Measurements from ENCODE around the gene MAST4.

MAST4 gene

GRCh38 chr5:66812291-66812690 is 216.1 kb downstream of the MAST4 start:
- Histone ChIP-seq H4K8ac (ENCODE audit: low read length) (no peak overlapping the region), H2AFZ (ENCODE audit: low read depth, low read length) (no peak overlapping the region), H3K27me3 (ENCODE audit: control insufficient read depth in 1 of 2, insufficient read depth in 1 of 2, low read length in 2 of 2) (no peaks in the 10 kb centered on the region), H3K23ac (ENCODE audit: low read length in 2 of 2) (peak overlapping the region in 1 of 2 experiments; percentile 81), H3K9me3 (ENCODE audit: control insufficient read depth, low read length) (no peaks in the 10 kb centered on the region), H3K79me1 (replicated peaks; ENCODE audit: low read length, poor library complexity, severe bottlenecking) (no peaks in the 10 kb centered on the region), H2BK15ac (ENCODE audit: low read depth, poor library complexity, severe bottlenecking) (no peak overlapping the region), H3K36me3 (ENCODE audit: control insufficient read depth in 1 of 2, insufficient read depth in 2 of 2, low read depth in 1 of 2, low read length in 2 of 2) (no peaks in the 10 kb centered on the region), H3K4ac (ENCODE audit: low read depth in 1 of 2, low read length in 2 of 2) (no peak overlapping the region), H2BK12ac (ENCODE audit: low read length in 2 of 2) (no peak overlapping the region), H3K4me1 (ENCODE audit: control insufficient read depth, insufficient read depth, low read depth, low read length) (peaks cover 6% of the 10 kb centered on the region), H4K91ac (ENCODE audit: low read length) (no peak overlapping the region), H3K18ac (ENCODE audit: low read depth in 1 of 2, low read length in 2 of 2) (no peak overlapping the region), H3K4me2 (ENCODE audit: low read length, poor library complexity, severe bottlenecking) (no peak overlapping the region), H3K14ac (ENCODE audit: low read length in 2 of 2) (no peak overlapping the region), H3K4me3 (ENCODE audit: insufficient read depth in 1 of 2, low read depth in 1 of 2, low read length in 2 of 2) (no peak overlapping the region), H3K27ac (ENCODE audit: low read length, poor library complexity, severe bottlenecking) (no peak overlapping the region), H2AK5ac (ENCODE audit: low read length, severe bottlenecking) (no peak overlapping the region), H3K9ac (ENCODE audit: low read length) (no peak overlapping the region), H2BK5ac (ENCODE audit: low read depth, low read length, poor library complexity, severe bottlenecking) (no peak overlapping the region), H2BK120ac (ENCODE audit: low read depth, low read length) (no peak overlapping the region)
- DNase-seq, result no peak
- WGBS, result 95% methylated on average over 8 of the region's 8 CpGs

- no peak for DNase-seq
- no peak overlapping the region for H4K8ac ChIP-seq (ENCODE audit: low read length)
These were observed 217.1 kb downstream of the MAST4 start for GRCh38 chr5:66813306-66813705.

GRCh38 chr5:66814146-66814991 is 218.2 kb downstream of the MAST4 start:
- H3K79me1 ChIP-seq (replicated peaks; ENCODE audit: low read length, poor library complexity, severe bottlenecking), result no peaks in the 10 kb centered on the region
- H3K27me3 ChIP-seq (ENCODE audit: control insufficient read depth in 1 of 2, insufficient read depth in 1 of 2, low read length in 2 of 2), result no peaks in the 10 kb centered on the region
- WGBS, result 40% methylated on average over 4 of the region's 6 CpGs
- peaks cover 3% of the 10 kb centered on the region for H3K4me1 ChIP-seq (ENCODE audit: control insufficient read depth, insufficient read depth, low read depth, low read length)
- no peak overlapping the region for H2BK12ac ChIP-seq (ENCODE audit: low read length in 2 of 2)
- H4K91ac ChIP-seq (ENCODE audit: low read length), result no peak overlapping the region
- no peaks in the 10 kb centered on the region for H3K9me3 ChIP-seq (ENCODE audit: control insufficient read depth, low read length)
- no peak overlapping the region for H2BK5ac ChIP-seq (ENCODE audit: low read depth, low read length, poor library complexity, severe bottlenecking)
- H4K8ac ChIP-seq (ENCODE audit: low read length), result no peak overlapping the region
- H2BK15ac ChIP-seq (ENCODE audit: low read depth, poor library complexity, severe bottlenecking), result no peak overlapping the region
- no peak overlapping the region for H3K14ac ChIP-seq (ENCODE audit: low read length in 2 of 2)
- H3K4me2 ChIP-seq (ENCODE audit: low read length, poor library complexity, severe bottlenecking), result no peak overlapping the region
- no peak overlapping the region for H3K23ac ChIP-seq (ENCODE audit: low read length in 2 of 2)
- H3K4ac ChIP-seq (ENCODE audit: low read depth in 1 of 2, low read length in 2 of 2), result no peak overlapping the region
- peak; percentile 47 for DNase-seq
- no peak overlapping the region for H3K18ac ChIP-seq (ENCODE audit: low read depth in 1 of 2, low read length in 2 of 2)
- no peak overlapping the region for H2AK5ac ChIP-seq (ENCODE audit: low read length, severe bottlenecking)
- no peak overlapping the region for H2AFZ ChIP-seq (ENCODE audit: low read depth, low read length)
- no peaks in the 10 kb centered on the region for H3K36me3 ChIP-seq (ENCODE audit: control insufficient read depth in 1 of 2, insufficient read depth in 2 of 2, low read depth in 1 of 2, low read length in 2 of 2)
- no peak overlapping the region for H3K4me3 ChIP-seq (ENCODE audit: insufficient read depth in 1 of 2, low read depth in 1 of 2, low read length in 2 of 2)
- no peak overlapping the region for H3K27ac ChIP-seq (ENCODE audit: low read length, poor library complexity, severe bottlenecking)
- no peak overlapping the region for H2BK120ac ChIP-seq (ENCODE audit: low read depth, low read length)
- H3K9ac ChIP-seq (ENCODE audit: low read length), result no peak overlapping the region

More at GRCh38 chr5:66813306-66813705, 217.1 kb downstream of the MAST4 start:
- 68% methylated on average over 1 of the region's 1 CpG for WGBS
- no peak overlapping the region for H2BK120ac ChIP-seq (ENCODE audit: low read depth, low read length)
- H3K4me3 ChIP-seq (ENCODE audit: insufficient read depth in 1 of 2, low read depth in 1 of 2, low read length in 2 of 2), result no peak overlapping the region
- no peaks in the 10 kb centered on the region for H3K9me3 ChIP-seq (ENCODE audit: control insufficient read depth, low read length)
- H2BK12ac ChIP-seq (ENCODE audit: low read length in 2 of 2), result no peak overlapping the region
- H3K27me3 ChIP-seq (ENCODE audit: control insufficient read depth in 1 of 2, insufficient read depth in 1 of 2, low read length in 2 of 2), result no peaks in the 10 kb centered on the region
- H2AK5ac ChIP-seq (ENCODE audit: low read length, severe bottlenecking), result no peak overlapping the region
- no peak overlapping the region for H2BK15ac ChIP-seq (ENCODE audit: low read depth, poor library complexity, severe bottlenecking)
- H3K36me3 ChIP-seq (ENCODE audit: control insufficient read depth in 1 of 2, insufficient read depth in 2 of 2, low read depth in 1 of 2, low read length in 2 of 2), result no peaks in the 10 kb centered on the region
- no peak overlapping the region for H2AFZ ChIP-seq (ENCODE audit: low read depth, low read length)
- H3K4ac ChIP-seq (ENCODE audit: low read depth in 1 of 2, low read length in 2 of 2), result no peak overlapping the region
- no peak overlapping the region for H3K27ac ChIP-seq (ENCODE audit: low read length, poor library complexity, severe bottlenecking)
- no peaks in the 10 kb centered on the region for H3K79me1 ChIP-seq (replicated peaks; ENCODE audit: low read length, poor library complexity, severe bottlenecking)
- H3K23ac ChIP-seq (ENCODE audit: low read length in 2 of 2), result no peak overlapping the region
- no peak overlapping the region for H3K9ac ChIP-seq (ENCODE audit: low read length)
- no peak overlapping the region for H3K14ac ChIP-seq (ENCODE audit: low read length in 2 of 2)
- H3K4me2 ChIP-seq (ENCODE audit: low read length, poor library complexity, severe bottlenecking), result no peak overlapping the region
- H2BK5ac ChIP-seq (ENCODE audit: low read depth, low read length, poor library complexity, severe bottlenecking), result no peak overlapping the region
- no peak overlapping the region for H3K18ac ChIP-seq (ENCODE audit: low read depth in 1 of 2, low read length in 2 of 2)
- no peak overlapping the region for H4K91ac ChIP-seq (ENCODE audit: low read length)
- H3K4me1 ChIP-seq (ENCODE audit: control insufficient read depth, insufficient read depth, low read depth, low read length), result peaks cover 3% of the 10 kb centered on the region

GRCh38 chr5:66818304-66818934 is 222.2 kb downstream of the MAST4 start:
- H2BK120ac ChIP-seq (ENCODE audit: low read depth, low read length), result no peak overlapping the region
- H2AK5ac ChIP-seq (ENCODE audit: low read length, severe bottlenecking), result no peak overlapping the region
- no peak overlapping the region for H3K18ac ChIP-seq (ENCODE audit: low read depth in 1 of 2, low read length in 2 of 2)
- no peaks in the 10 kb centered on the region for H3K27me3 ChIP-seq (ENCODE audit: control insufficient read depth in 1 of 2, insufficient read depth in 1 of 2, low read length in 2 of 2)
- no peak overlapping the region for H2BK15ac ChIP-seq (ENCODE audit: low read depth, poor library complexity, severe bottlenecking)
- 97% methylated on average over 4 of the region's 5 CpGs for WGBS
- no peaks in the 10 kb centered on the region for H3K36me3 ChIP-seq (ENCODE audit: control insufficient read depth in 1 of 2, insufficient read depth in 2 of 2, low read depth in 1 of 2, low read length in 2 of 2)
- no peaks in the 10 kb centered on the region for H3K79me1 ChIP-seq (replicated peaks; ENCODE audit: low read length, poor library complexity, severe bottlenecking)
- H3K14ac ChIP-seq (ENCODE audit: low read length in 2 of 2), result no peak overlapping the region
- no peaks in the 10 kb centered on the region for H3K9me3 ChIP-seq (ENCODE audit: control insufficient read depth, low read length)
- H4K8ac ChIP-seq (ENCODE audit: low read length), result no peak overlapping the region
- H4K91ac ChIP-seq (ENCODE audit: low read length), result no peak overlapping the region
- no peak overlapping the region for H2BK5ac ChIP-seq (ENCODE audit: low read depth, low read length, poor library complexity, severe bottlenecking)
- no peak overlapping the region for H3K9ac ChIP-seq (ENCODE audit: low read length)
- H3K27ac ChIP-seq (ENCODE audit: low read length, poor library complexity, severe bottlenecking), result no peak overlapping the region
- H3K23ac ChIP-seq (ENCODE audit: low read length in 2 of 2), result no peak overlapping the region
- no peak overlapping the region for H3K4me2 ChIP-seq (ENCODE audit: low read length, poor library complexity, severe bottlenecking)
- H2BK12ac ChIP-seq (ENCODE audit: low read length in 2 of 2), result no peak overlapping the region
- no peak overlapping the region for H2AFZ ChIP-seq (ENCODE audit: low read depth, low read length)
- H3K4me1 ChIP-seq (ENCODE audit: control insufficient read depth, insufficient read depth, low read depth, low read length), result no peaks in the 10 kb centered on the region
- no peak overlapping the region for H3K4me3 ChIP-seq (ENCODE audit: insufficient read depth in 1 of 2, low read depth in 1 of 2, low read length in 2 of 2)
- DNase-seq, result no peak
- no peak overlapping the region for H3K4ac ChIP-seq (ENCODE audit: low read depth in 1 of 2, low read length in 2 of 2)
